Parathyroid adenoma (tissue), 2 donors: ENCODE measurements around the gene LSR.

Source experiments
- H2AFZ ChIP-seq: fragments of 300-600 bp; sonication (generic); one replicate; pipeline ENCODE4 v1.7.0; 2017; ENCODE audit warnings: antibody characterized with exemption, mild to moderate bottlenecking
- H3K27ac ChIP-seq: fragments of 300-600 bp; sonication (generic); one replicate; pipeline ENCODE4 v1.7.0; 2017
- H3K27me3 ChIP-seq: fragments of 300-600 bp; sonication (generic); one replicate; pipeline ENCODE4 v1.7.0; 2017; ENCODE audit warnings: low read length; ENCODE audit not compliant: control insufficient read depth, insufficient read depth
- H3K36me3 ChIP-seq: fragments of 300-600 bp; sonication (generic); one replicate; pipeline ENCODE4 v1.7.0; 2017; ENCODE audit warnings: low read length; ENCODE audit not compliant: control insufficient read depth, insufficient read depth
- H3K4me1 ChIP-seq: fragments of 300-600 bp; sonication (generic); one replicate; pipeline ENCODE4 v1.7.0; 2017; ENCODE audit warnings: control low read depth
- H3K4me2 ChIP-seq: fragments of 300-600 bp; sonication (generic); one replicate; pipeline ENCODE4 v1.7.0; 2017; ENCODE audit warnings: low read length
- H3K4me3 ChIP-seq: fragments of 300-600 bp; sonication (generic); one replicate; pipeline ENCODE4 v1.7.0; 2017; ENCODE audit warnings: low read depth, low read length
- H3K79me2 ChIP-seq: fragments of 300-600 bp; sonication (generic); one replicate; pipeline ENCODE4 v1.7.0; 2017; ENCODE audit warnings: control low read depth
- H3K9ac ChIP-seq: fragments of 300-600 bp; sonication (generic); one replicate; pipeline ENCODE4 v1.7.0; 2017; ENCODE audit warnings: mild to moderate bottlenecking
- H3K9me3 ChIP-seq: fragments of 300-600 bp; sonication (generic); one replicate; pipeline ENCODE4 v1.7.0; 2017; ENCODE audit warnings: low read length; ENCODE audit not compliant: control insufficient read depth
- TF ChIP-seq, protein P1 (sequence below): fragments of 300-600 bp; sonication (generic); IDR thresholded peaks from one replicate; pipeline ENCODE4 v1.7.0; 2017; ENCODE audit warnings: antibody characterized with exemption, mild to moderate bottlenecking
- donor health status: primary hyperparathyroidism.

LSR gene

DNA sequence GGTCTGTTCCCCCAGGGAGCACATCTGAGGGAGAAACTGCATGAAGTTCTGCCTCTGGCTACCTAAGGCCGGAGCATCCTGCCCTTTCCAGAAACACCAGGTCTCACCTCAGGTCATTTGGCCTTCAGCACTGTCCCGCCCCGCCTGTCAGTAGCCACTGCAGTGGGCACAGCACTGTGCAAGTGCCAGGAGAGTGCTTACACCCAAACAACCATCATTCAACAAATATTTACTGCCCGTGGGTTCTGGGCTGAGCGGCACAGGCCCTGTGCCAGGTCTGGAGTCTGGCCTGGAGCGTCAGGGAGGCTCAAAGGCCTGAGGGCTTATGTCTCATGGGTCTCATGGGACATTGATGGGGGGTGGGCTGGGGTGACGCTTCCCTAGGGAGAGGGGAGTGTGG is 22.7 kb downstream of the LSR start:
- no peak overlapping the region for H3K4me2 ChIP-seq
- H3K4me1 ChIP-seq: peaks cover 10% of the 10 kb centered on the region
- peaks cover 27% of the 10 kb centered on the region for H3K79me2 ChIP-seq
- H3K27ac ChIP-seq: no peak overlapping the region
- H3K9ac ChIP-seq: no peak overlapping the region
- TF ChIP-seq, protein P1, sequence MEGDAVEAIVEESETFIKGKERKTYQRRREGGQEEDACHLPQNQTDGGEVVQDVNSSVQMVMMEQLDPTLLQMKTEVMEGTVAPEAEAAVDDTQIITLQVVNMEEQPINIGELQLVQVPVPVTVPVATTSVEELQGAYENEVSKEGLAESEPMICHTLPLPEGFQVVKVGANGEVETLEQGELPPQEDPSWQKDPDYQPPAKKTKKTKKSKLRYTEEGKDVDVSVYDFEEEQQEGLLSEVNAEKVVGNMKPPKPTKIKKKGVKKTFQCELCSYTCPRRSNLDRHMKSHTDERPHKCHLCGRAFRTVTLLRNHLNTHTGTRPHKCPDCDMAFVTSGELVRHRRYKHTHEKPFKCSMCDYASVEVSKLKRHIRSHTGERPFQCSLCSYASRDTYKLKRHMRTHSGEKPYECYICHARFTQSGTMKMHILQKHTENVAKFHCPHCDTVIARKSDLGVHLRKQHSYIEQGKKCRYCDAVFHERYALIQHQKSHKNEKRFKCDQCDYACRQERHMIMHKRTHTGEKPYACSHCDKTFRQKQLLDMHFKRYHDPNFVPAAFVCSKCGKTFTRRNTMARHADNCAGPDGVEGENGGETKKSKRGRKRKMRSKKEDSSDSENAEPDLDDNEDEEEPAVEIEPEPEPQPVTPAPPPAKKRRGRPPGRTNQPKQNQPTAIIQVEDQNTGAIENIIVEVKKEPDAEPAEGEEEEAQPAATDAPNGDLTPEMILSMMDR: no peak
- H2AFZ ChIP-seq: no peak overlapping the region
- H3K9me3 ChIP-seq: no peaks in the 10 kb centered on the region
- no peaks in the 10 kb centered on the region for H3K27me3 ChIP-seq
- H3K4me3 ChIP-seq: no peak overlapping the region
- no peaks in the 10 kb centered on the region for H3K36me3 ChIP-seq

DNA sequence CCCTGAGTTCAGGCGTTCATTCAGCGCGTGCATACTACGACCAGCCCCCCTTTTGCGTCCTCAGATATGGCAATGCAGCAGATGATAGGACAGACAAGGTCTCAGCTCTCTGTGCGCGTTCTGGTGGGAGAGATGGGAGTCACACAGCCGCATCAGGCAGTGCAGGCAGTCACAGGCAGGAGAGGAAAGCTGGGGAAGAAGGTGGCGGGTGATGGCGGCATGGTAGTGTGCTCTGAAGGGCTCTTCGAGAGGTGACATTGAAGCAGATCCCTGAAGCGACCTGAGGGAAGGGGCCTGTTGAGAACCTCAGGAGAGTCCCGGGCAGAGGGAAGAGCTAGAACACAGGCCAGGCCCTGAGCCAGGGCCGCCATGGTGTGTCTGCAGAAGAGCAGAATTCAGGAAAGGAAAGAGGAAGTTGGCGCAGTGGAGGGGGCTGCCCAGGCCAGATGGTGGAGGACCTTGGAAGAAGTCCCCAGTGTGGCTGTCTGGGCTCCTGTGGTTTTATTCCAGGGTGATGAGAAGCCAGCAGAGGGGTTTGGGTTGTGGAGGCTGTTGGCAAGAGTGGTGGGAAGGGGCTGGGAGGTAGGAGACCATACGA is 23.4 kb downstream of the LSR start:
- H3K4me3 ChIP-seq: no peak overlapping the region
- no peak overlapping the region for H2AFZ ChIP-seq
- H3K9me3 ChIP-seq: no peaks in the 10 kb centered on the region
- no peaks in the 10 kb centered on the region for H3K36me3 ChIP-seq
- H3K4me2 ChIP-seq: no peak overlapping the region
- TF ChIP-seq, protein P1: no peak
- no peak overlapping the region for H3K9ac ChIP-seq
- no peak overlapping the region for H3K27ac ChIP-seq
- peaks cover 10% of the 10 kb centered on the region for H3K4me1 ChIP-seq
- H3K79me2 ChIP-seq: peaks cover 27% of the 10 kb centered on the region
- H3K27me3 ChIP-seq: no peaks in the 10 kb centered on the region

DNA sequence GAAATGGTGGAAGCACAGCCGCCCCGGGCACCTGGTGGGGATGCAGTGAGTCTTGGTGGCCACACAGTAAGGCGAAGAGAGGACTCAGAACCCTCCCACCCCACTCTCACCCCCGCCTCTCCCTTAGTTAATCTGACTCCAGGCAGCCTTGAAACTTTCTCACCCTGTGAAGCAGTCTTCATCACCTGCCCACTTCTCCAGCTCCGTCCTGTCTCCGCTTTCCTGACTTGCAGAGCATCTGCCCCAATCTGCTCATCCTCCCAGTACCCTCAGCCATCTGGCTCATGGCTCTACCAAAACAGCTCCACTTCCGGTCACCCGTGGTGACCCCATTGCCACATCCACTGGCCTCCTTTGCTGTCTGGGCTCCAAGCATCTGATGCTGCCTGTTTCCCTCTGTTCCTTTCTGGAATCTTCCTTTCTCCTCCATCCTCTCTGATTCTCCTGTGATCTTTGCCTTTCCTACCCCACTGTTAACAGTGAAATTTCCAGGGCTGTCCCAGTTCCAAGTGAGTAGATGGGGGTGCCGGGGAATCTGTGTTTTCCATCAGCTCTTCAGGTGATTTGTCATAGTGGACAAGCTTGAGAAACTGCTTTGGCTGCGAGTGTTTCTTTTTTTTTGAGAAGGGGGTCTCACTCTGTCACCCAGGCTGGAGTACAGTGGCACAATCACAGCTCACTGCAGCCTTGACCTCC is 24.3 kb downstream of the LSR start:
- H3K9ac ChIP-seq: no peak overlapping the region
- peaks cover 27% of the 10 kb centered on the region for H3K79me2 ChIP-seq
- no peak overlapping the region for H3K4me3 ChIP-seq
- H3K27me3 ChIP-seq: no peaks in the 10 kb centered on the region
- no peak overlapping the region for H3K4me2 ChIP-seq
- H2AFZ ChIP-seq: no peak overlapping the region
- TF ChIP-seq, protein P1: no peak
- H3K27ac ChIP-seq: no peak overlapping the region
- no peaks in the 10 kb centered on the region for H3K9me3 ChIP-seq
- H3K4me1 ChIP-seq: peaks cover 10% of the 10 kb centered on the region
- no peaks in the 10 kb centered on the region for H3K36me3 ChIP-seq

DNA sequence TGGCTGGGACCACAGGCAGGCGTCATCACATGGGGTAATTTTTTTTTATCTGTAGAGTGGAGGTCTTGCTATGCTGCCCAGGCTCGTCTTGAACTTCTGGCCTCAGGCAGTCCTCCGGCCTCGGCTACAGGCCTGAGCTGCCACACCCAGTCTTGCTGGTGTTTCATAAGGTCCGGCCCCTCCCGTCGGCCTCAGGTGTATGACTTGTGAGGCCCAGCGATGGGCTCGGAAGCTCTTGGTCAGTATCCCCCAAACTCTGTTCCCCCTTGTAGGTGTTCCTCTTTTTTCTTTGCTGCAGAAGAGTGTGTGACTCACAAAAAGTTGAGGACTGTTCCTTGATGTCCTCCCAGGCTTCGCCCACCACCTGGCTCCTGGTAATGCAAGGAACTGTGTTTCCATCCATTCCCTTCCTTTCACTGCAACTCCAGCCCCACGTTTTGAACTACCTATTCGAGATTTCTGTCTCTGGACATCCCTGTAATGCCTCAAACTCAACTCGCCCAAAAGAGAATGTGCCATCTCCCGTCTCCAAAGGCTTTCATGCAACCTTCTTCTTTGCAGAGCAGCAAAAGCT is 25.0 kb downstream of the LSR start:
- no peaks in the 10 kb centered on the region for H3K9me3 ChIP-seq
- no peak overlapping the region for H3K4me2 ChIP-seq
- peaks cover 27% of the 10 kb centered on the region for H3K79me2 ChIP-seq
- no peaks in the 10 kb centered on the region for H3K27me3 ChIP-seq
- H3K27ac ChIP-seq: no peak overlapping the region
- H3K9ac ChIP-seq: no peak overlapping the region
- H3K4me3 ChIP-seq: no peak overlapping the region
- TF ChIP-seq, protein P1: no peak
- H3K4me1 ChIP-seq: peaks cover 10% of the 10 kb centered on the region
- H2AFZ ChIP-seq: no peak overlapping the region
- no peaks in the 10 kb centered on the region for H3K36me3 ChIP-seq
